HK-2 (cell line): ENCODE results near the gene TMEM117.
"Not testable (repeated sequence)": the region's sequence is repeated elsewhere in the genome, so short reads cannot be mapped to it uniquely, and the experiment has no call there.

Source experiments
- DNase-seq: peaks from one replicate; pipeline ENCODE4 v3.0.0-alpha.2; 2018; ENCODE audit not compliant: unreplicated experiment

TMEM117 gene

DNA sequence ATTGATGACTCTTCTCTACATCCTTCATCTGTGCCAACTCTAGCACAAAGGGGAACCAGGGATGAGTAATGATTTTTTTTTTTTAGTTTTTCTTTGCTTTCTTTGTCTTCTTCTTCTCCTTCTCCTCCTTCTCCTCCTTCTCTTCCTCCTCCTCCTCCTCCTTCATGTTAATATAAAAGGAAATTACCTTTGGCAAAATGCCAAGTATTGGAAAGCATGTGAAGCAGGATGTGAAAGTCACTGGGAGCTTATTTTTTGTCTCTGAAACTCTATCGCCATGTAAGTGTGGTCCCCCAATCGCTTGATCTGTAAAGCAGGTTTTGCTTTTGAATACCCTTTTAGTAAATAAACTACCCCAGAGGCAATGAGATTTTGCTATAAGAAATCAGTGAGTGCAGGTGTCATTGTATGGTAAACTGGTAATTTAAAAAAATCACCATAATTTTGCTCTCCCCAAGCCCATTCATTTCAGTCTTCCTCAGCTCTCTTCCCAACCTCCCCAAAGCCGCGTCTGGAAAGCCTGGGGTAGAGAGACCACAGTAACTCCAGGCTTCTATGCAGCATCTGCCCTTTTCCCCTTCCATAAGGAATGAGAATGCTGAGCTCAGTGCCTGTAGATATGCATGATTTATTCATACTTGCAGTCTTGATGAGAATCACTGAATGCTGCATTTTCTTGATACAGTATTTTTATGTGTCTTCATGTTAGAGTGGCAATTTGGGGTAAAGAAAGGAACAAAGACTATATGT lies 388.7 kb downstream of the TMEM117 start:
- no peak for DNase-seq

DNA sequence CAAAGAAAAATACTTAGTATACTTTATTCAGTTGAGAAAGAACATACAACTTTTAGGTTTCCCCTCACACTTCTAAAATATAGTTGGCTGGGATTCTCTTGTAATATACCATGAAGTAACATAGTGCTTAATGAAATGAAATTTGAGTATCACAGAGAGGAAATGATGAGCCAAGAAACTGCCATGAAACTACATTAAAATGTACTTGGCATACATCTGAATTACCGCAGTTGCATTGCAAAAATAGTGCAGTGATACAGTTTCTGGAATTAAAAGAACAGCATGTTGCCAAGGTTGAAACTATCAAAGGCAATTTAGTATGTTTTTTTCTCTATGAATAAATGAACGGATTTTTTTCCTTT lies 389.2 kb downstream of the TMEM117 start:
- no peak for DNase-seq

DNA sequence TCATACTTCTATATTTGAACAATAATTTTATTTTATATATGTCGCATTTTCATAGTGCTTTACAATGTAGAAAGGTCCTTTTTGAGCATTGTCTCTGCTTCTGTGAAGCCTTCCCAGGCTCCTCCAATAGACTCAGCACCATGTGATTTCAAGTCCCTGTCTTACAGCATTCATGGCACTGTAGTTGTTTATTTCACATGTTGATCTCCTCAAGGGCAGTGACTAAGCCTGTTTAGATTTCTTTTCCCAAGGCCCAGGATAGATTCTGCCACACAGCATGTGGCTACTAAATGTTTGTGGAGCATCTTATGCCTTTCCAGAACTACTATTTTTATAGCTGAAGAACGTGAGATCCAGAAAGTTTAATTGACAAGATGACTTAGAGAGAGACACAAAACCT lies 391.7 kb downstream of the TMEM117 start:
- DNase-seq: no peak

DNA sequence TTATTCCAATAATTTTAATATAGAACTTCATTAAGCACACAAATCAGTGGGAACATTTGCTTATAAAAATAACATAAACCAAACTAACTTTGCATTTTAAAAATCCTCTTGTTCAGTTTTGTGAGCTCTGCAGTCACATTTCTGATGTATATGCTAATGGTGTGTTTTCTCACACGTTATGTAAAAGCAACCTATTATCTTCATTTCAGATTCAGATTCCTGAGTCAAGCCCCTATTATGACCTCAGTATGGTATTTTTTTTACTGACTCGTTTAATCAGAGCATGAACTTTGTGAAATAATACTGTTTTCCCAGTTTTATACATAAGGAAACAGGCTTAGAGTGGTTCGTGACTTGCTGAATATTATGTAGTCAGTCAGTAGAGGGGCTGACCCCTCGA lies 394.0 kb downstream of the TMEM117 start:
- DNase-seq: no peak

DNA sequence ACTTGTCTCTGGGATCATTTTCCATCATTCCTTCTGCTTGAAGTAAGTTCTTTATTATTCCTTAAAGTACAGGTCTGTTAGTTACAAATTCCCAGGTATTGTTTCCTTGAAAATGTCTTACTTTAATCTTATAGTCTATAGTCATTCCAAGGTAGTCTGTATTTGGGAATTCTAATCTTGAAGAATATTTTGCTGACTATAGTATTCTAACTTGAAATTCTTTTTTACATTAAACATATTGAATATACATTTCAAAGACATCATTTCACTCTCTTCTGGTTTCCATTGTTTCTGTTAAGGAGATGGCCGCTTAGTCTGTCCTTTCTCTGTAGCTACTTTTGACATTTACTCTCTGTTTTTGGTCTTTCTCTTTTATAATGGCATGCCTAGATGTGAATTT lies 399.8 kb downstream of the TMEM117 start:
- DNase-seq: no peak

DNA sequence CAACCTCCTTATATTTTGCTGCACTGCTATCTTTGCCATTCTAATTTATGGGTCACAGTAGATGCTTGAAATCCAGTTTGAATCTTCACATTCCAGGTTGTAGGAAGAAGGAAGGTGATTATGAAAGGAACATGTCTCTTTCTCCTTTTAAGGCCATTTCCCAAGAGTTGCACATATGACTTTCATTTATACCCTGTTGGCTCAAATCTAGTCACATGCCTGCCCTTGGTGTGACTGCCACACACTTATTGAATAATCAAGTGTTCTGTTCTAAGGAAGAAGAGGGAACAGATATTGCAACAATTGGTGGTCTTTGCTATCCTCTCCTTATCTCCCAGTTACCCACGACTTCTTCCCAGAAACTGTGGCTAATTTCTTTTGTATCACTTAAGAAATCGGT lies 404.3 kb downstream of the TMEM117 start:
- DNase-seq: no peak

DNA sequence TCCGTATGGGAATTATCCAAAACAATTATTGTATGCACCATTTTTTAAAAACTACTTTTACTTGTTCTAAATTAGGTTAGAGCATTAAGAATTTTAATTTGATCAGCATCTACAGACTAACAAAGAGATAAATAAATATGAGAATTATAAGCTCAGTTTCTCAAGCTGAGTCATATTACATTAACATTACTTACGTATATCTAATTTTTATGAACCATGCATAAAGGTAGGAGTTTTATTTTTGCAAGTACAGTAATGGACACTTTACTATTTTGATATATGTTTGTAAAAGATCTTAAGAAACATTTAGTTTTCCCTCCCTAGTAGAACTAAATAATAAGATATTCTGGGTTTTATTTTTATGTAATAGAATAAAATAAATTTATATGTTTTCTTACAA lies 410.1 kb downstream of the TMEM117 start:
- no peak for DNase-seq

DNA sequence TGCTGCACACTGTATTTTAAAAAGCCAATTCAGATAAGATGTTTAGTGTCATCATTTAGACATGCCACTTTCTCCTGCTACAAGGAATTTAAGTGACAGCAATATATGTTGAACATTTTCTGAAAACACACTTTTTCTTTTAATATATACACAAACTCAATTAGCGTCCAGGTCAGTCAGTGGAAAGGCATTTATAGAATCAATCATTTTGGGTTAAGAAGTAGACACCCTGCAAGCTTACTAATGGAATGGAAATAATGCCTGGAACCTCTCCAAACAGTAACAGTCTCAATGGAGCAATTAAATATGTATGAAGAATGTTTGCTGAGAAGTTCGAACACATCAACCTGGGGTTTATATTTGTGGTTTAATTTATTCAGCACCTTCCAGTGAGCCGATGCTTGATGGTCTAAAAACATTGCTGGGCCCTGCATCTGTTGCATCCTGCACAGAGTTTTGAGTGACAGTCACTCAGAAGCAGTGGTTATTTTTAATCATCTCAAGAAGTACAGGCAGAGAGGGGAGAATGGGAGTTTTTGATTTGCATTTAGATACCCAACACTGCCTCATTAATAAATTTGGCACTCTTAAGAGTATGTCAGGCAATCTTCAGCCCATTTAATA lies 410.7 kb downstream of the TMEM117 start:
- DNase-seq: no peak

DNA sequence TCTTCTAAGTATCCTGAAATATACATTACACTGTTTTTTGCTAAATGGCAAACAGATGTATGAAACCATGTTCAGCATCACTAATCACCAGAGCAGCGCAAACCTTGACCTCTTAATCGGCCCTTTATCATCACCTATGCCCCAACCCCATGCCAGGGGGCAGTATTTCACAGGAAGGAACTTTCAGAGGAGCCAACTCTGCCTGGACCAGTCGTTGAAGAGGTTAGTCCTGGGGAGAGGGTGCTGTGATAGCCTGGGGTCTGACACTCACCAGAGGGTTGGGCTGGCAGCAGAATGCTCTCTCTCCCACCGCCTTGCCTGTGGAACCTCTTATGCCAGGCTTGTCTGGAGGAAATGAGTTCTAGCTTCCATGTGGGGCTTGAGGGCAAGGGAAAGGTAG lies 411.7 kb downstream of the TMEM117 start:
- no peak for DNase-seq

DNA sequence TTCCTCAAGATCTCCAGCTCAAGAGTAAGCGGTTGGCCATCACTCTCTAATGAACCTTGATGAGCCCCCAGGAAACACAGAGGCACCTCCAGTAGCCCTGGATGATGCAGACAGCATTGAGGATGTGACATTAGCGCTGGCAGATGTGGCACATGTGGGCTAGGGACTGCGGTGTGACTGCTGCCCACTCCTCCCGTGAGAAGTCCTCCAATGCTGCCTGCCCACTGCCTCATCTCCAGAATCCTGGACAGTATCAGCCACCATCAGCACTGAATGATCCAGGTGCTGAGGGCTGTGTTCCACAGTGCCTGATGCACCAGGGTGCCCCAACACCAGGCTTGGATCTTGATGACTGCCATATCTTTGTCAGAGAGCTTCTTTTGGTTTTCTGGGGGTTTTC lies 412.6 kb downstream of the TMEM117 start:
- no peak for DNase-seq

DNA sequence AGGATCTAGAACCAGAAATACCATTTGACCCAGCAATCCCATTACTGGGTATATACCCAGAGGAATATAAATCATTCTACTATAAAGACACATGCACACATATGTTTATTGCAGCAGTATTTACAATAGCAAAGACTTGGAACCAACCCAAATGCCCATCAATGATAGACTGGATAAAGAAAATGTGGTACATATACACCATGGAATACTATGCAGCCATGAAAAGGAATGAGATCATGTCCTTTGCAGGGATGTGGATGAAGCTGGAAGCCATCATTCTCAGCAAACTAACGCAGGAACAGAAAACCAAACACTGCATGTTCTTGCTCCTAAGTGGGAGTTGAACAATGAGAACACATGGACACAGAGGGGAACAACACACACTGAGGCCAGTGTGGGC lies 414.6 kb downstream of the TMEM117 start:
- not testable (repeated sequence) for DNase-seq

DNA sequence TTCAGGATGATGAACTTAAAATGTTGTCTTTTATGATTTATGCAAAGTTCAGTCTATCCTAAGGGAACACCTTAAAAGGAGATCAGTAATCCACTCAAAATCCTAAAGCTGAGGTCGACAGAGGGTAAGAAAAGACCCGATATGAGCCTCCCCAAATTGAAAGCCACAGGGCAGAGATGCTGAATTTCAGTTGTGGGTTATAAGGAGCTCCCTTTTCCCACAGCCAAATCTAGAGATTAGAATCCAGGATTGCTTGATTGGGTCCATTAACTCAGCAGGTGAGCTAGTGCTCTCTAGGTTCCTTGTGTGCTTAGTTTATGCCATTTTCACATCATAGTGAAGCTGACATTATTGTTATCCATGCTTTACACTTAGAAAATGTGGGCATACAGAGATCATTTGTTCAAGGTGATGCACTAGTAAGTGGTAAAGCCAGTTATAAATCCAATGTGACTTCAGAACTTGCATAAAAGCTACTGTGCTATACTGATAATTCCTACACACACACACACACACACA lies 417.5 kb downstream of the TMEM117 start:
- no peak for DNase-seq

DNA sequence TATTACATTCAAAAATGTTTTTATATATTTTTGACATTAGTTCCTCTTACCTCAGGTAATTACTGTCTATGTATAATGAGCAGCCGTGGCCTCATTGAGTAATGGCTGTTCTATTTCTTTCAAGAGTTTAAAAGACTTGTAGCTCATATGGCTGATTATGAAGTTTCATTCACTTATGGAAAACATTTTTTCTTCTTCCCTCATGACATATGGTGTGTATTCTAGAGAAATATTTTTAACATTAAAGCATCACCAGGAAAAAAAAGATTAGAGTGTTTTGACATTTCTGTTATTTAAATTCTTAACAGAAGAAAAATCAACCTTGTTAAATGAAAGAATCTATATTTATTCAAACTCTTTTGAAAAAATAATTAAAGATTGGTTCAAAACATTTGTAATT lies 422.4 kb downstream of the TMEM117 start:
- no peak for DNase-seq

DNA sequence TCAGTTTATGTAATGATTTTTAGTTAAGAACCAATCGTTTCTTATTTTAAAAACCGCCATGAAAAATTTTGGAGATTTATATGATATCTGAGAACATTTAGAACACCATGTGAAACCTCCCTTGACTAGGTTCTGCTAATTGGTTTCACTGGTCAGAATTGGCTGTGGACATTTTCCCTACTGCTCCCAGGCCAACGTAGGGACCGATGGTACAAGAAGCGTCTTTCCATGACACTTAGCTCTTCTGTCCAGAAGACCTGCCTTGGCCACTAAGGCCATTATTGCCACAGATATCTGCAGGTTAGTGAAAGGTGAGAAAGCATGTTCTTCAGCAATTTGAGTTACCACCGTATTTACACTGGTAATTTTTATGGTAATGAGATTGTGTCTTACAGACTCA lies 424.0 kb downstream of the TMEM117 start:
- no peak for DNase-seq

DNA sequence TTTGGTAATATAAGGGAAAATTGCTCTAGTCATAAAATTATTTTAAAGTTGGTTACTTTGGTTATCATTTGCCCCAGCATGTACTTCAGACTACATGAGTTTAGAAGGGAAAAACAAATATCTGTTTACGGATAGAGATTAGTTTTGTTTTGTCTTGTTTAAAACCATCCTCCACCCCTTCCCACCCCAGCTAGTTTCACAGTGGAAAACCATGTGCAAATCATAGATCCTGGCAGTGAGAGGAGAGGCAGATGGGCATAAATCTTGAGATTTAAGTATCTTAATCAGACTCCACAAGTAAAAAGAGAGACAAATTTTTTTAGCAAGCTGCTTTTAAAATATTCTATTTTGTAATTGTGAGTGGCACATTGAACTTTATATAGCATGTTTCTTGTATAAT lies 424.7 kb downstream of the TMEM117 start:
- no peak for DNase-seq

DNA sequence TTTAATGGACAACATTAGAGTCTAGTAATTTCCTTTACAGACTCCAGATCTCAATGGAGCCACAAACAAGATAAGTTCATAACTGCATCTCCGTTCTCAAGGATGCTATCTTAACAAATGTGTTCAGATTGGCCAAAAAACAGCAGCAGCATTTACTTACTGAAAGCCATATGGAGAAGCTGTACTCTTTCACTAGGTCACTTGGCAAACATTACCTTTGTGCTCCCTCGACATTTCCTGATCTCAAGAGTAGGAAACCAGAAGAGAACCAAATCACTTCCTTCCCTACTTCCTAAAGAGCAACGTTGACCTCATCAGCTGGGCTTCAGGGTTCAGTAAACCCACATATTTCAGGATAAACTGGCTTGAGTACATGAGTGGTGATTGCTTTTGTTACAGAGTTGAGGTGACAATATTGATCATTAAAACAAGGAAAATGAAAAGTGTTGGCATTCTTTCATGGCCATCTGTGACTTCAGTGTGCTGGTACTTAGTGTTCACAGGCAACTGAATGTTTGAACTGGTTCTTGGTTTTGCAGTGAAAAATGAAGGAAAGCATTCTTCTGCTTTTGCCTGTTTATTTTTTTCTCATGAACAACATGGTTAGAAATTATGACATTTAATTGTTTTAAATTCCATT lies 449.6 kb downstream of the TMEM117 start:
- no peak for DNase-seq

DNA sequence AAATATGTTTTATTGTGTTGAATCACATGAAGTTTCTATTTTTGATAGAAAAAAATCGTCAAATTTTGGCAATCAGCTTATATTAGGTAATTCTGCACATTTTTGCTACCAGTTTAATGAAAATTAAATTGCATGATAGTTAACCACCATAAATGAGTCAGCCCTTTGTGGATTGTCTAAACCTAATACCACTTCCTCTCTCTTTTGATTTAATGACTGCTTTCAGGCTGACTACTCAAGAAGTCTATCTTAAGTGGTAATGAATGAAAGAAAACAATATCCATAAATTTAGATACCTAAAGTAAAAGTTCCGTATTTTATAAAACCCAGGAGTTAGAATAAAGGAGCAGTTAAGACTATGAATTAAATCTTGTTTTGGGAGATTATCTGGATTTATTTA lies 450.5 kb downstream of the TMEM117 start:
- DNase-seq: no peak

DNA sequence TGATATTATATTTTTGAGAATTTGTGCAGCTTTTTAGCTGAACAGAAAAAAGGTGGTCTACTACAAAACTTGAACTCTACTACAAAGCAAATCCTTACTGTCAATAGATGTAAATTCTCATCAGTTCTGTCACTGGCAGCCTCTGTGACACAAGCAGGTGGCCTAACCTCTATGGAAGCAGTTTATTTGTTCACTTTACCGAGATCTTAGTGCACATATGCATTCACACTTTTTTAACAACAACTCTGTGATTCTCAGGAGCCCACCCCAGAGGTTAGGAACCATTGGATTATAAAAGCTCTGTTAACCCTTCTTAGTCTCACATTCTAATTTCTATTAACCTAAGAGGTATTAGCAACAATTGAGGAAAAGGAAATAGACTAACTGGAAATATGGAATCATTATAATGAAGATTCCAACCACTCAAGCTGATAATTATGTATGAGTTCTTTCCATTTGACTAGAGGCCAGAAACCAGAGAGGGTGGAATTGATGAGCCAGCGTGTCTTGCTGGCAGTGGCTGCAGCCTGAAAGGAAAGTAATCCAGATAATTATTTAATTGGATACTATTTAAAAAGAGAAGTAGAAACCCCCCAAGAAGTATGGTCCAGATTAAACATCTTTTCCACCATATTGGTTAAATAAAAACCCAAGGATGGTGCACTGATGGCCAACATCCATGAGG lies 451.1 kb downstream of the TMEM117 start:
- no peak for DNase-seq

DNA sequence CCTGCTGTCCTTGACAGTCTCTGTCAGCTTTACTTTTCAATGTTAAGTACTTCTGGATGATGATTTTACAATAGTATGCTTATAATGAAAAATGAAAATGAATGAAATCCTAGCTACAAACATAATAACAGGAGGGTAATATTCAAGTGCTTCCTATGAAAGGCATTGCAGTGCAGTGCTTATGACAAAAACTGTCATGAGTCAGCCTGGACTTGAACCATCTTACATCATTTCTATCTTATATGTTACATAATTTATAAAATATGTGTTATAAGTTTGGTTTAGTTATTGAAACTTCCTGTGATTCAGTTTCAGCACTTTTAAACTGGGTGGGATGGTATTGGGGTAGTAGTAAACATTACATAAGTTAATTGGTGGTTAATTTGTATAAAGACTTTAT lies 451.7 kb downstream of the TMEM117 start:
- no peak for DNase-seq

DNA sequence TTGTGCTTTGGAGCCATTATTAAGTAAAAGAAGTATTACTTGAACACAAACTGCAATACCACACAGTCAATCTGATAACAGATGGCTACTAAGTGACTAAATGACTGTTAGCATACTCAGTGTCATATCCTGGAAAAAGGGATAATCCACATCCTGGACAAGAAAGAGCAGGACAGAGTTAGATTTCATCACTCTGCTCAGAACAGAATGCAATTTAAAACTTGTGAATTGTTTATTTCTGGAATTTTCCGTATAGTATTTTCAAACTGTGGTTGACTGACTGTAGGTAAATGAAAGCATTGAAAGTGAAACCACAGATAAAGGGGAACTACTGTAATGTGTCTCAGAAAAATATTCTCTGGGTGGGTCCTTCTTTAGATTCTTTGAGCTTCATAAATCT lies 458.8 kb downstream of the TMEM117 start:
- DNase-seq: no peak

DNA sequence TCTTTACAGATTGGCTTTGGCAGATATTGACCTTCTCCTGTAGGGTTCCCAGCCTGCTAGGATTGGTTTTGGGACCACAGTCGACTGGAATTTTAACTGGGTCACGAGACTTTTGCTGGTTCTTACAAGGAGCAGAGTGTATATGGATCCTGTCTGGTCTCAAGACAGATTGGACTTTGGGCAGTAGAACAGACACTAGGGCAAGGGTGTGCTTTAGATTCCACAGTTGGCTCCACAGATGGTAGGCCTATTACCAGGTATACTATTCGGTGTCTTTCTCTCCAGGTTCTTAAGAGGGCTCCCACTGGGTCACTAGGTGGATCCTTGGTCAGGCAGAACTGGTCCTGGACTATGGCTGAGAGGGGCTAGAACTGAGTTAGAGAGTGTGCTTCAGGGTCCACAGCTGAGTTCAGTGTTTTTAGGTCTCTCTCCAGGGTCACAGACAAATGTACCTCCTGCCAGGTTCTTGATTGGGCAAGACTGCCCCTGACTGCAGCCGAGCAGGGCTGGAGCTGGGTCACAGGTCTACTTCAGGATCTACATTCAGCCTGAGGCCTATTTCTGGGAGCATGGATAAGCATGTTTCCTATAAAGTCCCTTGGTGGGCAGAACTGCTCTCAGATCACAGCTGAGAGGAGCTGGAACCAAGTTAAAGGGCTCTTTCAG lies 460.2 kb downstream of the TMEM117 start:
- no peak for DNase-seq

DNA sequence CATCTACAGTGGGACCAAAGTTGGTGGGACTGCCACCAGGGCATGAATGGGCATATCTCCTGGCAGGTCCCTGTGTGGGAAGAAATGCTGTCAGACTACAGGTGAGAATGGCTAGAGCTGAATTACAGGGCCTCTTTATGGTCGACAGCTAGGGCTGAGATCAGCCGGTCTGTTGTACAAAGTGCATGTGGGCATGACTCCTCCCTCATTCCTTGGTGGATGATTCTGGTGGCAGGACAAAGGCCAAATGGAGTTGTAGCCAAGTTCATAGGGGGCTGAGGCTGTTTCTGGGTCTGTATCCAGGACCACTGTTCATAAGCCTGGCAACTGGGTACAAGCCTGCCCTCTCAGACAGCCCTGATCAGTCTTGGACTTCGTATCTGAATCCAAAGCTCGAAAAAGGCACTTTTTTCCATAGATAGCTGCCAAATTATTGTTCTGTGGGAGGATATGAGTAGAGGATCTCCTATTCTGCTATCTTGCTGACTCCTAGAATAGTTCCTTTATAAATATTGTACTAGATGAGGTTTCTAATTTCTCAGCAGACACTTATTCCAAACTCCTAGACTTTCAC lies 460.8 kb downstream of the TMEM117 start:
- DNase-seq: no peak
